Measurements from ENCODE around the gene CASK.
"Not testable (repeated sequence)": the region's sequence is repeated elsewhere in the genome, so short reads cannot be mapped to it uniquely, and the experiment has no call there.

Gene CASK

DNA sequence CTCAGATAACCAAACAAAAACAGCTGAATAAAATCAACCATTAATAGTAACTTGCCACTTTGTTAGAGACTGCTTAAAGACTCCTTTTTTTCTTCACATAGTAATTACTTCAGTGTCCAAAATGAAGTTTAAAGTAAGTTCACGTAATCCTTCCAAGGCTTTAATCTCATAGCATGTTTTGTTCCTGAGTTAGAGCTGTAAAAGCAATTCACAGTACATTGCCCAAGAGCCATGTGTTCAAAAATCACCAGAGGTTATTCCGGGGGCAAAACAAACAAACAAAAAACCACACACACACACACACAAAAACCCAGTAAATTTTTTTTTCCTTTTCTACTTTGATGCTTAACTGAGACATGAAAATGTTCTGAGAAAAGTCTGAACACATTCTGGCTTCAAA lies 193.3 kb downstream of the CASK start:
- DNase-seq (ENCODE audit: low spot score): no peak

- DNase-seq (ENCODE audit: low spot score): no peak
These were observed 195.2 kb downstream of the CASK start for GRCh38 chrX:41728125-41728524.

GRCh38 chrX:41723826-41724225 lies 199.5 kb downstream of the CASK start, which contains the start of gene GPR82:
Gene GPR82, plus strand, starts transcription at chrX:41724181. Its CDS starts 2,846 bp downstream, at chrX:41727027.
- no peak for DNase-seq (ENCODE audit: low spot score)

GRCh38 chrX:41722816-41723618 lies 200.3 kb downstream of the CASK start:
- no peak for DNase-seq (ENCODE audit: low spot score)

DNA sequence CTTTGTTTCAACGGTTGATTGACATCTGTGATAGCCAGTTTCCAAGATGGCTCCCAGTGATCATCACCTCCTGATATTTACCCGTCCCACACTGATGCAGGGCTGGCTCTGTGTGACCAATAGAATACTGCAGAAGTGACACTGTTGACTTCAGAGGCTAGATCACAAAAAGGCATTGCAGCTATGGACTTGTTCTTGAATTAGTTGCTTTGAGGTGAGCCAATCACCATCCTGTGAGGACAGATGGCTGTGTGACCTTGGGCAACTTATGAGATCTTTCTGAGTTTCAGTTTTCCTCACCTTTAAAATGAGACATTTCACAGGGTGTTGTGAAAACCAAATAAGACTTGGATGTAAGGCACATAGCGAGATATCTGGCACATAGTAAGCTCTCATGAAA lies 201.1 kb downstream of the CASK start:
- no peak for DNase-seq (ENCODE audit: low spot score)

DNA sequence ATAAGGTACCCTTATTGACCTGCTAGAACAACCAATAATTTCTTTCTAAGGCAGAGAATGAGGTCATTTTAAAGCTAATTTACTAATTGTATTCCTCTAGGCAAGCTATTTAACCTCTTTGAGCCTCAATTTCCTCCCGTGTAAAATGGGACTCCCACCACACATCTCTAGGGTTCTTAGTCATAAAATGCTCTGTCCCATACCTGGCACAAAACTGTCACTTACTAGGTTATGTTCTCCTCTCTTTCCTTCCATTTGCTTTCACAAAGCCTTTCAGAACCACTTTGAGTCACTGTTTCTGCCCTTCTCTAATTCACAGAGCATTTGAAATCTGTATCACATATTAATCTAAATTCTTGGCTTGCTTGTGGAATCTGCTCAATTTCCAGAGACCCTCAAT lies 201.8 kb downstream of the CASK start:
- no peak for DNase-seq (ENCODE audit: low spot score)

- no peak for DNase-seq (ENCODE audit: low spot score)
These were observed 203.1 kb downstream of the CASK start for GRCh38 chrX:41720125-41720779.

DNA sequence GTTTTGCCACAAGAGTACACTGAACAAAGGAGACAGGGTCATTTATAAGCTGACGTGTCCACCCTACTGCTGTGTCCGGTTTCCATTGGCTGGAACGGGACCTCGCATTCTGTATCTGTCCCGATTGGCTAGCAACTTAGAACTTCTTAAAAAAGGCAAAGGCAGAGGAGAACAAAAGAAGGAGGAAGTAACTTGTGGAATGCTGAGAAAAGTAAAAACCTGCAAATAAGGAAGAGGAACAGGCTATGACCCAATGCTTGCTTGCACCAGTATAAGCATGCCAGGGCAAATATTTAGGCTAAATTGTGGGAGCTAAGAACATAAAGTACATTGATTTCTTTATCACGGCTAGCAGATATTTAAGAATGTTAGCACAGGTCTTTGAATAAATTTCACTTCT lies 203.7 kb downstream of the CASK start:
- DNase-seq (ENCODE audit: low spot score): not testable (repeated sequence)

DNA sequence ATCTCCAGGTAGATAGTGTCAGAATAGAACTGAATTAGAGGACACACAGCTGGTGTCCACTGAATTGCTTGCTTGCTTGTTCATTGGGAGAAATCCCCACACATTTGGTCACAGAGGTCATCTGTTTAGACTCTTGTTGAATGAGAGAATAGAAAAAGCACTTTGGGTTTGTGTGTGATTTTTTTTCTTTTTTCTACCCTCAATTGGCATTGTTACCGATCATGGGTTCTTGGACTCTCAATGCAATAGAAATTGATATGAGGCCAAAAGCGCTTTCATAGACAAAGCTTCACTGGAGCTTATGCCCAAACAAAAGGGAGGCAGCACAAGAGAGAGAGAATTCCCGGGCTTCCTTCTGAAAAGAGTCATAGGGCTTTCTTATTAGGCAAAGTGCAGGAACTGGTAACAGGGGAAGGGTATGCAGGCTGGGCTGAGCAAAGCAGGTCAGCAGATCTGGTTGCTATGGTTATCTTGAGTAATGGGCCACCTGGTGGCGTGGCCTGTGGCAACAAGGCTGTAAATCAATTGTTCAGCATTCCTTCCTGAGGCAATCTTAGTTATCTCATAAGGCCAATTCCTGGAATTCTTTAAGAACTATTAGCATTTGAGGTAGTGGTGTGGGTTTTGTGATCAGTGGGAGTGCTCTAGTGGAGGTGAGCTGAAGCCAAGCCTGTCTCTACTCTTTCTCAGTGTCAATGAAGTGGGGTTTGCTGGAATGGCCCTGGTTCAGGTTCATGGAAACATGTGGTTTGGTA lies 204.7 kb downstream of the CASK start:
- DNase-seq (ENCODE audit: low spot score): no peak

DNA sequence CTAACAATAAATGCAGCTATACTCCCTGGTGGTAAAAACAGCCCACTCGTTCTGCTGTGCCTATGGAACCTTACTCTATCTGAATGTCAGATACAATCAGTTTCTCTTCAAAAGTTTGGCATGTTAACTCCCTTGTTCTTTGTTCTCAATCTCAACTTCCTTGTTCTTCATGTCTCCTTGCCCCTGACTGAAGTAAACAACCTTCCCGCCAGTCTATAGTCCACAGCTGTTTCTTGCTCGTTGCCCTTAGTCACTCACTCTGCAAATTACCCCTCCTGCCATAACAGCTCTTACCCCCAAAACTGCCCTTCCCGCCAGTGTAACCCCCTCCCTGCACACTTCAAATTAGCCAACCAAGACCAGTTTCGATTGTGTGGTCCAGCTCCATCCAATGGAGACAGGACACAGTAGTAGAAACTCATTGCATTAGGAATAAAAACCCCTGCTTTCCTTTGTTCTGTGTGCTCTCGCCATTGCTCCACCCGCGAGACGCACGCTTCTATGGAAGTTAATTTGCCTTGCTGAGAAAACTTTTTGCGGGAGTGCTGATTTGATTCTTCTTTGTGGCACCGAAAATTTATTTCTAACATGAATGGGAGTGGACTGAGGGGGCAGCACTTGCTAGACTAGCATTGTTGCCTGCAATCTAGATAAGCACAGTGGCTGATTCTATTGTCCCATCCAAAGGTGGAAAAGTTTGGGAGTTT lies 206.4 kb downstream of the CASK start:
- no peak for DNase-seq (ENCODE audit: low spot score)

DNA sequence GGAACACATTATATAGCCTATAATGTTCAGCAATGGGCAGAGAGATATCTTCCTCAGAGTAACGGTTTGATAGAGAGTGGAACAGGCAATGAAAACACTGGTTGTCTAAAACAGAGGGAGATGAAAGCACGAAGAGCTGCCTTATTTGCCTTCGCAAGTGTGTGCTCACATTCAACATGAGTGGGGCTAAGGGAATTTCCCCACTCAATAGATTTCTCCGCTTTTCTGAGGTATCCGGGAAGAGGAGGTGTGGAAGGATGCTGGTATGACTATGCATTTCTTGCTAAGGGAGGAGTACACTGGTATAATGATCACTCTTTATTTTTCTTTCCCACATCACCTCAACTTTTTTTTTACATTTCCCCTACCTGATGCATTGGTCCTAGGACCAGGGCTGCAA lies 207.1 kb downstream of the CASK start:
- DNase-seq (ENCODE audit: low spot score): no peak

DNA sequence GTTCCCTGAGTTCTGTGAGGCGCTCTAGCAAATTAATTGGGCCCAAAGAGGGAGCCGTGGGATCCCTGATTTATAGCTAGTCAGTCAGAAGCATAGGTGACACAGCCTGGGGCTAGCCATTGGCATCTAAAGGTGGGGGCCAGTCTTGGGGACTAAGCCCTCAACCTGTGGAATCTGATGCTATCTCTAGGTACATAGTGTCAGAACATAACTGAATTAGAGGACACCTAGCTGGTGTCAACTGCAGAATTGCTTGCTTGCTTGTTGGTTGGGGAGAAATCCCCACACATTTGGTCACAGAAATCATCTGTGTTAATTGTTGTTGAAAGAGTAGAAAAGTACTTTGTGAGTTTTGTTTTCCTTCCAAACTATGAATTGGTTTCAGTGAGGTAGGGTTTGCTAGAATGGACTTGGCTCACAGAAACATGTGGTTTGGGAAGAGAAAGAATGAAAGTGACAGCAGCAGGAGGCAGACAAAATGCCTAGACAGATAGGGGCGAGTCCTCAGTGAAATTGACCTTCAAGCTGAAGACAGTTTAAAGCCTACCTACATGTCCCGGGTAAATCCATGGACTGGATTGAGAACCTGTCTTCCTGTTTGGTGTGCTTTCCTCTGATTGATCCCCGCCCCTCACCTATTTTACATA lies 212.2 kb downstream of the CASK start:
- DNase-seq (ENCODE audit: low spot score): no peak

DNA sequence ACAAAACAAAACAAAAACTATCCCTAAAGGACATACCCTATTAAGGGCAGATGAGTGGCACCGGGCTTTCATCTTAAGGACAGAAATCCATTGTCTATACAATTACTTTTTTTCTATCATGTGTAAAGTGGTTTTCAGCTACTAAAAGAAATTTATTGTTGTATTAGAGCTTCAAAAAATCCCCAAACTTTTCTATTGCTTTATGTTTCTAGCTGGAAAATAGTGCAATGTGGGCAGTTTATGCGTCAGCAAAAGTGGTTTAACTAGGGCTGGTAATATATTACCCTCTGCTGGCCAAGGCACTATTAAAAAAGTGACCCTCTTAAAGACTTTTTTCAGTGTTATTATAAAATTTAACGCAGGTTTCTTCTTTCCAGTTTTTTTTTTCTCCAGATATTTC lies 214.9 kb downstream of the CASK start:
- DNase-seq (ENCODE audit: low spot score): no peak

- no peak for DNase-seq (ENCODE audit: low spot score)
These were observed 216.1 kb downstream of the CASK start for GRCh38 chrX:41707218-41707617.

DNA sequence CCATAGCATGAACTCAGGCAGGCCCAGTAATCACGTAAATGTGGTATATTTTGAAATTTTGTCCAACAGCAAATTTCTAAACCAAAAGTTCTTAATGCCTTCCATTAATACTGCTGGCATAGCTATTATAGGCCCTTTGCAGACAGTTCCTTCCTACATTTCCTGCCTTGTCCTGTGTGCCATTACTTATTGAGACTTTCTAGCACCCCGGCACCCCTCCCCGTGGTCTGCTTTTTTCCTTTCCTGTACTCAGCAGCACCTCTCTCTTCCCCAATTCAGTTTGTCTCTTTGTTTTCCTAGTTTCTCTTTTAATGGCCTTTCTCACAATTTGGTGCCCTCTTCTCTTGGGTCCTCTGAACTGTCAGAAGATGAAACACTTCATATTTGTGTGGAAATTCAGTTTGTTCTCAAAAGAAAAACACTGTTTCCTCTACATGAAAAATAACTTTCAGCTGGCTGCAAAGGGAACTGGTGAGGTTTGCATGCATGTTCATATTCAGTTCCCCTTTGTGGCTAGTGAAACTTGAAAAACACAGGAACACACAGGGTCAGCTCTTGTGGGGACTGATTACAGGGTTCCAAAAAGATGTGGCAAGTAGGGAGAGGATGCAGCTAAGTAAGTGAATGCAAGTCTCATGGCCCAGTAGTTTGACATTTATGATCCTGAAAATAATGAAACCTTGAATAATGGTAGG lies 217.5 kb downstream of the CASK start:
- no peak for DNase-seq (ENCODE audit: low spot score)

DNA sequence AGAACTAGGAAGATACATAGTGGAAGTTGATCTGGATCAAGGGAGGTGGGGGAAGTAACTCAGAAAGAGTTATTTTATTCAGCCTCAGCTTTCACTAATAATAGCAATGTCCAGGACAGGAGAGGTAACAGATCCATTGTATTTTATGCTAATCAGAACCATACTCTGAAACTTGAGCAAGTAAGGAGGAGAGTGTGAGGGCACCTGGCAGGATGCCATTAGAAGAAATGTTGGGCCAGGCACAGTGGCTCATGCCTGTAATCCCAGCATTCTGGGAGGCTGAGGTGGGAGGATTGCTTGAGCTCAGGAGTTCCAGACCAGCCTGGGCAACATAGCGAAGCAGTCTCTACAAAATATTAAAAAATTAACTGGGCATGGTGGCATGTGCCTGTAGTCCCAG lies 218.3 kb downstream of the CASK start:
- DNase-seq (ENCODE audit: low spot score): no peak

- no peak for DNase-seq (ENCODE audit: low spot score)
These were observed 219.8 kb downstream of the CASK start for GRCh38 chrX:41703574-41704029.

DNA sequence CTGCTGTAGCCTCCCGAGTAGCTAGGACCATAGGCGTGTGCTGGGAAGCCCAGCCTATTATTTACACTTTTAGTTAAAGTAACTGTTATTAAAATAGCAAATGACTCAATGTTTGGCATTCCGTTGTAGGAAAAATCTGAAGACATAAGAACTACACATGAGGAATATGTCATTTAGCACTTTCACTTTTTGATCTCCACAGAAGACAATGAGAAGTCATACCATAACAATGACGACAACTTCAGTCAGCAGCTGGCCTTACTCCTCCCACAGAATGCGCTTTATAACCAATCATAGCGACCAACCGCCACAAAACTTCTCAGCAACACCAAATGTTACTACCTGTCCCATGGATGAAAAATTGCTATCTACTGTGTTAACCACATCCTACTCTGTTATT lies 227.9 kb downstream of the CASK start:
- no peak for DNase-seq (ENCODE audit: low spot score)

- no peak for DNase-seq (ENCODE audit: low spot score)
These were observed 230.3 kb downstream of the CASK start for GRCh38 chrX:41693024-41693423.

- DNase-seq (ENCODE audit: low spot score): no peak
These were observed 231.1 kb downstream of the CASK start for GRCh38 chrX:41692162-41692749.

DNA sequence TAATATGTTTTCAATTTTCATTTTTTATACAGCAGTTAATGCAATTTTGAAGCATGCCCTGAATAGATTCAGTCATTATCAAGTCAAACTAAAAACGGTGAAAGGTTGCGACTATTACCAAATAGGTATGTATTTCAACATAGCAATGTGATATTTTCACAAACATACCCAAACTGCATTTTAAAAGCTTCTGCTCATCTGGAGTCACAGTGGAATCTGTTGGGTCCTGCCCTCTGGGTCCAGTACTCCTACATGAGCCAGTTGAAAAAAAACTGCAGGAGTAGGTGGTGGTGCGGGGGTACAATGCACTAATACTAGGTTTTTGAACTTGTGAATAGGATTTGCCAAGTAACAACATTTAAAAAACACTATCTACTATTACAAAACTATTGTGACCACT lies 233.6 kb downstream of the CASK start:
- DNase-seq (ENCODE audit: low spot score): no peak
